GM21528 (cell line): Measurements from ENCODE around the gene MTERF2.

Experiments used
- ATAC-seq: cut with Tn5 transposase; IDR thresholded peaks from one replicate; pipeline ENCODE4 v1.9.1; 2021; ENCODE audit warnings: mild to moderate bottlenecking, moderate library complexity; ENCODE audit not compliant: unreplicated experiment, low FRiP score

The MTERF2 gene

GRCh38 chr12:106955377-106956047 is 31.4 kb downstream of the MTERF2 start, which contains the start of gene TMEM263:
TMEM263 (plus strand) TSS chr12:106955907; CDS start chr12:106967117, 11,210 bp downstream.
- peak; percentile 83 for ATAC-seq

- peak; percentile 28 for ATAC-seq
Observed at GRCh38 chr12:106954462-106955376, 32.2 kb downstream of the MTERF2 start.

GRCh38 chr12:106953352-106954250 is 33.3 kb downstream of the MTERF2 start:
- ATAC-seq = no peak

- no peak for ATAC-seq
Observed at GRCh38 chr12:106950591-106950990, 36.4 kb downstream of the MTERF2 start.

DNA sequence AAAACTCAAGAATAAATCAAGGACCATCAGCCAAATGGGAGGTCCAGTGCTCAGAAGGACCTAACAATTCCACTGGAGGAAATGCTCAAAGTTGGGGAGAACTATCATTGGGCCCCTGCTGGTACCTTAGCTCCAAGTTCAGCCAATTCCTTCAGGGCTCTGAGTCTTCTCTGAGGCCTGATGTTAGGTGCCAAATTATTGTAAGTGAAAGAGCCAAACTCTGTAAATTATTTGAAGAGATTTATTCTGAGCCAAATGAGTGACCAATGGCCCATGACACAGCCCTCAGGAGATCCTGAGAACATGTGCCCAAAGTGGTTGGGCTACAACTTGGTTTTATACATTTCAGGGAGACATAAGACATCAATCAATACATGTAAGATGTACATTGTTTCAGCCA is 39.5 kb downstream of the MTERF2 start:
- ATAC-seq = no peak

GRCh38 chr12:106945261-106945851 is 41.6 kb downstream of the MTERF2 start:
- ATAC-seq = no peak

GRCh38 chr12:106942775-106943174 is 44.2 kb downstream of the MTERF2 start:
- no peak for ATAC-seq

- ATAC-seq = no peak
Observed at GRCh38 chr12:106941481-106942156, 45.3 kb downstream of the MTERF2 start.

GRCh38 chr12:106934277-106934676 is 52.7 kb downstream of the MTERF2 start:
- ATAC-seq = no peak
